ENCODE measurements around the gene CLBA1.
"Not testable (repeated sequence)": the region's sequence is repeated elsewhere in the genome, so short reads cannot be mapped to it uniquely, and the experiment has no call there.

The CLBA1 gene

GRCh38 chr14:104947881-104948735 lies 37.5 kb upstream of the CLBA1 start:
- DNase-seq (ENCODE audit: low spot score): not testable (repeated sequence)

GRCh38 chr14:104948736-104949031 lies 36.9 kb upstream of the CLBA1 start:
- DNase-seq (ENCODE audit: low spot score): no peak

GRCh38 chr14:104949406-104949955 lies 36.1 kb upstream of the CLBA1 start:
- not testable (repeated sequence) for DNase-seq (ENCODE audit: low spot score)

GRCh38 chr14:104950021-104950420 lies 35.6 kb upstream of the CLBA1 start:
- DNase-seq (ENCODE audit: low spot score): no peak

- DNase-seq (ENCODE audit: low spot score): not testable (repeated sequence)
Observed at GRCh38 chr14:104950701-104951100, 34.9 kb upstream of the CLBA1 start.

- DNase-seq (ENCODE audit: low spot score): not testable (repeated sequence)
Observed at GRCh38 chr14:104951863-104952657, 33.5 kb upstream of the CLBA1 start.

- DNase-seq (ENCODE audit: low spot score): no peak
Observed at GRCh38 chr14:104953097-104953496, 32.5 kb upstream of the CLBA1 start.

- DNase-seq (ENCODE audit: low spot score): no peak
Observed at GRCh38 chr14:104953896-104954656, 31.5 kb upstream of the CLBA1 start.

GRCh38 chr14:104954746-104955395 lies 30.7 kb upstream of the CLBA1 start:
- no peak for DNase-seq (ENCODE audit: low spot score)

- no peak for DNase-seq (ENCODE audit: low spot score)
Observed at GRCh38 chr14:104955396-104955770, 30.2 kb upstream of the CLBA1 start.

GRCh38 chr14:104956290-104956890 lies 29.2 kb upstream of the CLBA1 start:
- no peak for DNase-seq (ENCODE audit: low spot score)

GRCh38 chr14:104957146-104958113 lies 28.2 kb upstream of the CLBA1 start:
- no peak for DNase-seq (ENCODE audit: low spot score)

- DNase-seq (ENCODE audit: low spot score): no peak
Observed at GRCh38 chr14:104964546-104964945, 21.0 kb upstream of the CLBA1 start.

- no peak for DNase-seq (ENCODE audit: low spot score)
Observed at GRCh38 chr14:104965561-104966231, 19.9 kb upstream of the CLBA1 start.

GRCh38 chr14:104966261-104966865 lies 19.2 kb upstream of the CLBA1 start:
- DNase-seq (ENCODE audit: low spot score): no peak

- no peak for DNase-seq (ENCODE audit: low spot score)
Observed at GRCh38 chr14:104966981-104967385, 18.6 kb upstream of the CLBA1 start.

- no peak for DNase-seq (ENCODE audit: low spot score)
Observed at GRCh38 chr14:104967386-104968152, 18.0 kb upstream of the CLBA1 start.

GRCh38 chr14:104968153-104968527 lies 17.4 kb upstream of the CLBA1 start:
- DNase-seq (ENCODE audit: low spot score): no peak
